Nephron (organoid): ENCODE measurements around the gene ANP32A.

Experiments
- H3K27ac Mint-ChIP-seq, 3 experiments: 2 replicates each; pipeline ENCODE4 v1.8.0; 2020; ENCODE audit warnings: mixed read lengths in 3 of 3, mild to moderate bottlenecking in 2 of 3, moderate library complexity in 1 of 3
- H3K27me3 Mint-ChIP-seq: 2 replicates; pipeline ENCODE4 v1.8.0; 2021; ENCODE audit warnings: low read depth, mild to moderate bottlenecking, moderate library complexity, mixed read lengths
- H3K36me3 Mint-ChIP-seq: 2 replicates; pipeline ENCODE4 v1.8.0; 2020; ENCODE audit warnings: low read depth, mixed read lengths
- H3K4me1 Mint-ChIP-seq: 2 replicates; pipeline ENCODE4 v1.8.0; 2020; ENCODE audit warnings: mixed read lengths
- H3K4me3 Mint-ChIP-seq, 3 experiments: 2 replicates each; pipeline ENCODE4 v1.8.0; 2020; ENCODE audit warnings: mild to moderate bottlenecking in 3 of 3, mixed read lengths in 3 of 3, moderate library complexity in 2 of 3
- H3K9me3 Mint-ChIP-seq: 2 replicates; pipeline ENCODE4 v1.8.0; 2020; ENCODE audit warnings: mixed read lengths
- TF ChIP-seq, protein P1 (sequence below), 3 experiments: fragments of 200-600 bp; sonication (generic); IDR thresholded peaks; one replicate each; pipeline ENCODE4 v1.5.0; 2021; ENCODE audit warnings: antibody characterized with exemption in 3 of 3; ENCODE audit not compliant: unreplicated experiment in 3 of 3

ANP32A gene

DNA sequence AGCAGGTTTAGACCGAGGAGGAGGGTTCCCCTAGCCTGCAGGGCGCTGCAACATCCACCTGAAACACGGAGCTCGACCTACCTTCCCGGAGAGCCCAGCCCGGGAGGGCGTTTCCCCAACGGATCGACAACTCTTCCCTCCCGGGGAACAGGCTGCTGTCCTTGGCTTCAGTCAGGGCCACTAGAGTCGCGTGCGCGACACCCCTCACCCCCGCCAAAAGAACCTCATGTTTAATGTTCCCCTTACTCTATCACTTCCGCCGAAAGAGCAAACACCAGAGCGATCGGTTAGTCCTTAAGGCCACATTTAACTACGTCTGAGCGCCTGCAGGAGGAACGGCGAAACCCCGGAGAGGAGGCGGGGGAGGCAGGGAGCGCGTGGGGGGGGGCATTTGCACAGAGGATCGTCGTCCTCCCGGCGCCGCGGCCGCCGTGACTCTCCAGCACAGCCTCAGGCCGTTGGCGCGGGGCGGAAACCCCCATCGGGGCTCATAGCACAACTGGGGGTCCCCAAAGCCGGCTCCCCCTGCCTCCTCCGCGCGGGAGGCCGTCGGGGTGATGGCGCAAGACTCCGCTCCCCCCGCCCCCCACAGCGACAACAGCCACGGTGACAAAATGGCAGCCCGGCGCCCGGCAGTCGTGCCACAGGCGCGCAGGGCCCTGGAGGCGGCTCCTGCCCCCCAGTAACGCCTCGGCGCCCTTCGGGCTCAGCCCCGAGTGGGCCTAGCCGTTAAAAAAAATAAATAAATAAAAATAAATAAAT lies 3.2 kb downstream of the ANP32A start:
- Mint-ChIP-seq H3K4me1 (peaks cover 54% of the 10 kb centered on the region), H3K36me3 (peaks cover 10% of the 10 kb centered on the region), H3K9me3 (no peaks in the 10 kb centered on the region), H3K4me3 (peak overlapping the region; percentile 95 to 99 (median 96)), H3K27me3 (no peaks in the 10 kb centered on the region), H3K27ac (peak overlapping the region; percentile 99 to 100 (median 99))
- TF ChIP-seq, protein P1, sequence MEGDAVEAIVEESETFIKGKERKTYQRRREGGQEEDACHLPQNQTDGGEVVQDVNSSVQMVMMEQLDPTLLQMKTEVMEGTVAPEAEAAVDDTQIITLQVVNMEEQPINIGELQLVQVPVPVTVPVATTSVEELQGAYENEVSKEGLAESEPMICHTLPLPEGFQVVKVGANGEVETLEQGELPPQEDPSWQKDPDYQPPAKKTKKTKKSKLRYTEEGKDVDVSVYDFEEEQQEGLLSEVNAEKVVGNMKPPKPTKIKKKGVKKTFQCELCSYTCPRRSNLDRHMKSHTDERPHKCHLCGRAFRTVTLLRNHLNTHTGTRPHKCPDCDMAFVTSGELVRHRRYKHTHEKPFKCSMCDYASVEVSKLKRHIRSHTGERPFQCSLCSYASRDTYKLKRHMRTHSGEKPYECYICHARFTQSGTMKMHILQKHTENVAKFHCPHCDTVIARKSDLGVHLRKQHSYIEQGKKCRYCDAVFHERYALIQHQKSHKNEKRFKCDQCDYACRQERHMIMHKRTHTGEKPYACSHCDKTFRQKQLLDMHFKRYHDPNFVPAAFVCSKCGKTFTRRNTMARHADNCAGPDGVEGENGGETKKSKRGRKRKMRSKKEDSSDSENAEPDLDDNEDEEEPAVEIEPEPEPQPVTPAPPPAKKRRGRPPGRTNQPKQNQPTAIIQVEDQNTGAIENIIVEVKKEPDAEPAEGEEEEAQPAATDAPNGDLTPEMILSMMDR (IDR thresholded peaks at IDR 0.05; ENCODE audit: unreplicated experiment in 3 of 3), result no peak

- Mint-ChIP-seq H3K27ac (peak overlapping the region; percentile 99 to 100 (median 99)), H3K27me3 (no peaks in the 10 kb centered on the region), H3K4me1 (peaks cover 55% of the 10 kb centered on the region), H3K4me3 (peak overlapping the region; percentile 95 to 99 (median 96)), H3K36me3 (peaks cover 11% of the 10 kb centered on the region), H3K9me3 (no peaks in the 10 kb centered on the region)
- TF ChIP-seq, protein P1 (IDR thresholded peaks at IDR 0.05; ENCODE audit: unreplicated experiment in 3 of 3), result no peak
Observed at GRCh38 chr15:68816795-68817303, 3.8 kb downstream of the ANP32A start.

GRCh38 chr15:68816158-68816557 lies 4.5 kb downstream of the ANP32A start:
- H3K9me3 Mint-ChIP-seq, result no peaks in the 10 kb centered on the region
- H3K36me3 Mint-ChIP-seq, result peaks cover 12% of the 10 kb centered on the region
- TF ChIP-seq, protein P1 (IDR thresholded peaks at IDR 0.05; ENCODE audit: unreplicated experiment in 3 of 3), result no peak
- peak overlapping the region; percentile 95 to 99 (median 96) for H3K4me3 Mint-ChIP-seq
- H3K4me1 Mint-ChIP-seq, result peaks cover 52% of the 10 kb centered on the region
- H3K27me3 Mint-ChIP-seq, result no peaks in the 10 kb centered on the region
- H3K27ac Mint-ChIP-seq, result peak overlapping the region; percentile 99 to 100 (median 99)

GRCh38 chr15:68815598-68815997 lies 5.1 kb downstream of the ANP32A start:
- Mint-ChIP-seq H3K4me1 (peaks cover 56% of the 10 kb centered on the region), H3K27me3 (no peaks in the 10 kb centered on the region), H3K4me3 (peak overlapping the region; percentile 95 to 99 (median 96)), H3K36me3 (peaks cover 16% of the 10 kb centered on the region), H3K27ac (peak overlapping the region; percentile 99 to 100 (median 99)), H3K9me3 (no peaks in the 10 kb centered on the region)
- TF ChIP-seq, protein P1 (IDR thresholded peaks at IDR 0.05; ENCODE audit: unreplicated experiment in 3 of 3), result no peak

- H3K9me3 Mint-ChIP-seq, result no peaks in the 10 kb centered on the region
- H3K4me1 Mint-ChIP-seq, result peaks cover 65% of the 10 kb centered on the region
- H3K4me3 Mint-ChIP-seq, result peak overlapping the region; percentile 53 to 72 (median 64)
- no peaks in the 10 kb centered on the region for H3K27me3 Mint-ChIP-seq
- H3K27ac Mint-ChIP-seq, result peak overlapping the region; percentile 76 to 82 (median 79)
- H3K36me3 Mint-ChIP-seq, result peaks cover 24% of the 10 kb centered on the region
- TF ChIP-seq, protein P1 (IDR thresholded peaks at IDR 0.05; ENCODE audit: unreplicated experiment in 3 of 3), result no peak
Observed at GRCh38 chr15:68814596-68814995, 6.1 kb downstream of the ANP32A start.
